Measurements from ENCODE around the gene PDLIM3. TPM values are rescaled to one million over a fixed set of nuclear protein-coding genes. Genes with fewer than 3 reads are reported as not detected.

PDLIM3 gene
- total RNA-seq, 4 donors from 2014 or later: 43.7 to 175 (median 107) TPM

DNA sequence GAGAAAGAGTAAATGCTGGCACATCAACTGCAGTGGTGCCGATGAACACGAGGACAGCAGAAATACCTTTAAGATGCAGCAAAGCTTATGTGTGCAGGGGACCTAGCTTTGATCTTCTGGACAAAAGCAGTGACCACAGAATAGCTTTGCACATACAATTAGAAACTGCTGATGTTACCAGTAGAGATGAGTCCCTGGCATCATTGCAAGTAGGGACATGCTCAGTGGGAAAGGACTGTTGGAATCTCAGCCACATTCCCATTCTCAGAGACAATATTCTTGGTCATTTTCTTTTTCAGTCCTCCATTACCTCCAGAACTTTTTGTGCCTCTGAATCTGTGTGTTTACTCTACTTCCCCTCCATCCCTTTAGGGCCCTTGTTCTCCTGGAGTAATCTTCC, 16.9 kb upstream of the PDLIM3 start:
- DNase-seq (ENCODE audit: low spot score) (no peak), ATAC-seq (ENCODE audit: low FRiP score) (no peak)
- no peak for TF ChIP-seq CTCF (IDR thresholded peaks at IDR 0.05)

DNA sequence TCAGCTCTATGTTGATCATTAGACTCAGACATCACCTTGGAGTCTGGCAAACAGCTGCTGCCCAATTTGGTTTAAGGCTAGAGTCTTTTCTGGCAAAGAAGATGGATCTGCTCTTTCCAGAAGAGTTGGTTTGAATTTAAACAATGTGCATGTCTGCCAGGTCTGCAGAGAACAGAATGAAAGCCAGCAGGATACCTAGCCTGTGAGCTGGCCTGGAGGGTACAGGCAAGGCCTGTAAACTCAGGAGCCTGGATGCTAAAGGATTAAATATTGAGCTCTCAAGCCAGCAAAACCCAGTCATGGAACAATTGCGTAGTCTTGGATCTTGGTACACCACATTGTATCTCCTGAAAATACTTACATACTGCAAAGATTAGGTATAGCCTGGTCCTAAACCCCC, 15.6 kb upstream of the PDLIM3 start:
- no peak for TF ChIP-seq CTCF (IDR thresholded peaks at IDR 0.05)
- ATAC-seq (ENCODE audit: low FRiP score) (no peak), DNase-seq (ENCODE audit: low spot score) (no peak)

- no peak for TF ChIP-seq CTCF (IDR thresholded peaks at IDR 0.05)
- DNase-seq (ENCODE audit: low spot score): no peak
- no peak for ATAC-seq (ENCODE audit: low FRiP score)
Observed at GRCh38 chr4:185549095-185549639, 13.9 kb upstream of the PDLIM3 start.

GRCh38 chr4:185548587-185548986, 13.3 kb upstream of the PDLIM3 start:
- ATAC-seq (ENCODE audit: low FRiP score) (no peak), DNase-seq (ENCODE audit: low spot score) (no peak)
- TF ChIP-seq CTCF (IDR thresholded peaks at IDR 0.05): no peak

DNA sequence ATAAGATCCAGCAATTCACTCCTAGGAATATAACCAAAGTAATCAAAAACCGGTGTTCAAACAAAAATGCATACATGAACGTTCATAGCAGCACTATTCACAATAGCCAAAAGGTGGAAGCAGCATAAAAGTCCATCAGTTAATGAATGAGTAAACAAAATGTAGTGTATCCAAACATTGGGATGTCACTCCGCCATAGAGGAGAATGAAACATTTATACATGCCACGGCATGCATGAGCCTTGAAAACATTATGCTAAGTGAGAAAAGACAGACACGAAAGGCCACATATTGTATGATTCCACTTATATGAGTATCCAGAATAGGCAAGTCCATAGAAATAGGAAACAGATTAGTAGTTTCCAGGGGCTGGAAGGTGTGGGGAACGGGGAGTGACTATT, 11.0 kb upstream of the PDLIM3 start:
- ATAC-seq (ENCODE audit: low FRiP score): no peak
- no peak for DNase-seq (ENCODE audit: low spot score)
- no peak for TF ChIP-seq CTCF (IDR thresholded peaks at IDR 0.05)

DNA sequence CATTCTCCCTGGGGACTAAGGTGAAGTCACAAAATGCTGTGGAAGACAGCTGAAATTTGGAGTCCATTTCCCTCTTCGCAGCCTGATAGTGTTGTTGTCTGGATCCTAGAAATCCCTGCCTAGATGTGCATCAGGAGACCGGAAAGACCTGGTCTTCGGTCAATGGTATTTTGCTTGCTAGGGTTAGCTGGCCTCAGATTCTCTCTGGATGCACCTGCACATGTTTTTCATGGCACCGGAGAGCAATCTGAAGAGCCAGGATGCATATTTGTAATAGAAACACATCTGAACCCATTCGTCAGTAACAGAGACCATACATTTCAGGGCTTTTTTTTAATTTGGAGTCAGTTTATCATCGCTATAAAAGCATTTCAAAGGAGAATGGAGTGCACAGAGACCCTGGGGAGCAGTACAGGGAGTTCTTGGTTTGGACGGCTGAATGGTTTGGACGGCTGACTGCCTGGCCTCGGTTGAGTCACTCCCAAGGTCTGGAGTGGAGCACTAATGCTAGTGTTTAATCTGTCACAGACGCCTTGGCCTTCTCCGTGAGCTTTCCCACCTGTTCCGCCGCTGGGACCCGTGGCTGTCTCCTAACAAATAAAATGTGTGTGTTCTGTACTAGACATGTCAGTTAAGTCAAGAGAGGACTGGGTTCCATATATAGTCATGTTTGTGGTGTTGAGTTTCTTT, 7.5 kb upstream of the PDLIM3 start:
- ATAC-seq (ENCODE audit: low FRiP score) (no peak), DNase-seq (ENCODE audit: low spot score) (no peak)
- no peak for TF ChIP-seq CTCF (IDR thresholded peaks at IDR 0.05)

GRCh38 chr4:185541251-185541727, 6.0 kb upstream of the PDLIM3 start:
- DNase-seq (ENCODE audit: low spot score): no peak
- no peak for ATAC-seq (ENCODE audit: low FRiP score)
- TF ChIP-seq CTCF (IDR thresholded peaks at IDR 0.05): no peak
